Uterus (tissue), 2 donors: ENCODE measurements around the gene SLC8A1.

ENCODE experiments used
- POLR2A ChIP-seq, 2 donors: fragments of 450-650 bp; IDR thresholded peaks; one replicate each; pipeline ENCODE4 v1.6.1; 2016; ENCODE audit warnings: antibody characterized with exemption in 2 of 2, mild to moderate bottlenecking in 1 of 2, moderate library complexity in 1 of 2
- TF ChIP-seq, protein P1 (sequence below), 4 experiments: fragments of 200-600 bp in 2 of 4; fragments of 450-650 bp in 2 of 4; sonication (generic) in 2 of 4; IDR thresholded peaks; one replicate each; pipeline ENCODE4 v1.5.1; 2016 to 2019; ENCODE audit warnings: antibody characterized with exemption in 4 of 4, mild to moderate bottlenecking in 2 of 4, moderate library complexity in 1 of 4

DNA sequence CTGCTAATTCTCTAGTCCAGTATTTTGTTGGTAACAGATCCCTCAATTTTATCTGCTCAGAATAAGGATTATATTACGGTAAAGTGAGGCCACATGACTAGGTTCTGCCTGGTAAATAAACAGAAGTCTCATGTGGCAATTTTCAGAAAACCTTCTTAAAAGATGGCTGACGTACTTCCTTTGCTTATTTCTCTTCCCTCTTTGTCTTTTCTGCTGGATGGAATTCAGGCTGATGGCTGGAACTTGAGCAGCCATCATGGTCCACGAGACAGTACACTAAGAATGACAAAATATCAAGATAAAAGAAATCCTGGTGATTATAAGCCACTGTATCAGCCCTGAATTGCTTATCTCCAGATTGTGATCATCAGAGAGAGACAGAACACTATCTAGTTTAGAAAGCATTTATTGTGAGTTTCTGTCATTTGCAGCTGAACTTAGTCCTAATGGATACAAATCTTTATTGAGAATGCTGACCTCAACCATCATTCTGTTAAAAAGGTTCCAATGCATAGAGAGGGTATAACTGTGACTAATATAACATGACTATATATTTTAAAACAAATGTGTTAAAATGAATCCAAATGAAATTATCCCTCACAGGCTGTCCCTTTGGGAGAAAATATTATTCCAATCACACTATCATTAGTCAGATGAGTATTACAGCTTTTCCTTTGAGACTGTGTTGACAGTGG, 31.8 kb upstream of the SLC8A1 start:
- TF ChIP-seq POLR2A (IDR thresholded peaks at IDR 0.05) = no peak
- TF ChIP-seq, protein P1, sequence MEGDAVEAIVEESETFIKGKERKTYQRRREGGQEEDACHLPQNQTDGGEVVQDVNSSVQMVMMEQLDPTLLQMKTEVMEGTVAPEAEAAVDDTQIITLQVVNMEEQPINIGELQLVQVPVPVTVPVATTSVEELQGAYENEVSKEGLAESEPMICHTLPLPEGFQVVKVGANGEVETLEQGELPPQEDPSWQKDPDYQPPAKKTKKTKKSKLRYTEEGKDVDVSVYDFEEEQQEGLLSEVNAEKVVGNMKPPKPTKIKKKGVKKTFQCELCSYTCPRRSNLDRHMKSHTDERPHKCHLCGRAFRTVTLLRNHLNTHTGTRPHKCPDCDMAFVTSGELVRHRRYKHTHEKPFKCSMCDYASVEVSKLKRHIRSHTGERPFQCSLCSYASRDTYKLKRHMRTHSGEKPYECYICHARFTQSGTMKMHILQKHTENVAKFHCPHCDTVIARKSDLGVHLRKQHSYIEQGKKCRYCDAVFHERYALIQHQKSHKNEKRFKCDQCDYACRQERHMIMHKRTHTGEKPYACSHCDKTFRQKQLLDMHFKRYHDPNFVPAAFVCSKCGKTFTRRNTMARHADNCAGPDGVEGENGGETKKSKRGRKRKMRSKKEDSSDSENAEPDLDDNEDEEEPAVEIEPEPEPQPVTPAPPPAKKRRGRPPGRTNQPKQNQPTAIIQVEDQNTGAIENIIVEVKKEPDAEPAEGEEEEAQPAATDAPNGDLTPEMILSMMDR (IDR thresholded peaks at IDR 0.05) = no peak
